Right renal cortex interstitium (tissue), 3 donors: Measurements from ENCODE around the gene POLA2. TPM values are rescaled to one million over a fixed set of nuclear protein-coding genes. Genes with fewer than 3 reads are reported as not detected.
"Not testable (repeated sequence)": the region's sequence is repeated elsewhere in the genome, so short reads cannot be mapped to it uniquely, and the experiment has no call there.

Experiments used
- DNase-seq, 3 donors: peaks; one replicate each; pipeline ENCODE4 v3.0.0-alpha.2; 2013; ENCODE audit warnings: low read depth in 3 of 3, low spot score in 2 of 3
- polyA plus RNA-seq, 3 donors: library from polyadenylated mRNA; unstranded; fragments of 120-200 nt; gene quantifications; one replicate each; pipeline ENCODE4 v1.2.1, GENCODE V29; 2013; ENCODE audit not compliant: insufficient read length in 3 of 3

POLA2 gene
- 10 to 100 TPM; 24.3 to 28.2 (median 25.6) TPM for polyA plus RNA-seq

GRCh38 chr11:65261591-65262380, at the start of gene POLA2:
Gene POLA2, plus strand, starts transcription at chr11:65261962. Its CDS starts 331 bp downstream, at chr11:65262293.
- peak; percentile 95 to 97 (median 97) for DNase-seq

GRCh38 chr11:65212226-65212801, 49.4 kb upstream of the POLA2 start:
- no peak for DNase-seq

GRCh38 chr11:65213322-65214211, 48.2 kb upstream of the POLA2 start:
- no peak for DNase-seq

- no peak for DNase-seq
Observed at GRCh38 chr11:65214212-65214845, 47.4 kb upstream of the POLA2 start.

- no peak for DNase-seq
Observed at GRCh38 chr11:65215441-65216076, 46.2 kb upstream of the POLA2 start.

GRCh38 chr11:65216830-65217229, 44.9 kb upstream of the POLA2 start:
- DNase-seq, result no peak

- no peak for DNase-seq
Observed at GRCh38 chr11:65217441-65218423, 44.0 kb upstream of the POLA2 start.

- no peak for DNase-seq
Observed at GRCh38 chr11:65218446-65218845, 43.3 kb upstream of the POLA2 start.

- no peak for DNase-seq
Observed at GRCh38 chr11:65219930-65220213, 41.9 kb upstream of the POLA2 start.

- DNase-seq, result no peak
Observed at GRCh38 chr11:65221026-65221425, 40.7 kb upstream of the POLA2 start.

GRCh38 chr11:65223011-65223410, 38.8 kb upstream of the POLA2 start:
- no peak for DNase-seq

- DNase-seq, result no peak
Observed at GRCh38 chr11:65224930-65225278, 36.9 kb upstream of the POLA2 start.

GRCh38 chr11:65225279-65226102, 36.3 kb upstream of the POLA2 start:
- DNase-seq, result no peak

- DNase-seq, result no peak
Observed at GRCh38 chr11:65226103-65226442, 35.7 kb upstream of the POLA2 start.

GRCh38 chr11:65227879-65228278, 33.9 kb upstream of the POLA2 start:
- no peak for DNase-seq

GRCh38 chr11:65236194-65237059, 25.3 kb upstream of the POLA2 start:
- no peak for DNase-seq

GRCh38 chr11:65238302-65238701, 23.5 kb upstream of the POLA2 start:
- not testable (repeated sequence) for DNase-seq

- no peak for DNase-seq
Observed at GRCh38 chr11:65241134-65241533, 20.6 kb upstream of the POLA2 start.
